CD14-positive monocyte (primary cell): ENCODE results near the gene TPPP2. TPM values are rescaled to one million over a fixed set of nuclear protein-coding genes. Genes with fewer than 3 reads are reported as not detected.

Experiments used
- DNase-seq, 3 donors: peaks; one replicate each; pipeline ENCODE4 v3.0.0-alpha.2; 2011 to 2022
- H2AFZ ChIP-seq: 2 replicates; pipeline ENCODE4 v1.6.0; 2012; ENCODE audit warnings: mild to moderate bottlenecking, low read depth, low read length, inconsistent platforms; ENCODE audit not compliant: insufficient read depth, poor library complexity, severe bottlenecking
- H3K27ac ChIP-seq, 2 donors: 1 replicate in 1 of 2; 2 replicates in 1 of 2; pipeline ENCODE4 v1.5.1; 2012 to 2013; ENCODE audit warnings: low read length in 2 of 2, control low read depth in 1 of 2, inconsistent platforms in 1 of 2, low read depth in 1 of 2, mild to moderate bottlenecking in 1 of 2
- H3K27me3 ChIP-seq, 2 donors: one replicate each; pipeline versions ENCODE4 v1.6.0 to v1.6.1; 2011 to 2013; ENCODE audit warnings: low read length in 2 of 2; ENCODE audit not compliant: control insufficient read depth in 2 of 2, insufficient read depth in 2 of 2
- H3K36me3 ChIP-seq, 2 donors: replicated peaks in 1 of 2; 1 replicate in 1 of 2; 2 replicates in 1 of 2; pipeline versions ENCODE4 v1.5.1 to v1.6.1; 2012 to 2013; ENCODE audit warnings: low read length in 2 of 2, control low read depth in 1 of 2, inconsistent platforms in 1 of 2, mild to moderate bottlenecking in 1 of 2; ENCODE audit not compliant: insufficient read depth in 2 of 2, control insufficient read depth in 1 of 2
- H3K4me1 ChIP-seq, 2 donors: 1 replicate in 1 of 2; 2 replicates in 1 of 2; pipeline versions ENCODE4 v1.5.1 to v1.6.1; 2012 to 2013; ENCODE audit warnings: low read length in 2 of 2, control low read depth in 1 of 2, inconsistent platforms in 1 of 2, mild to moderate bottlenecking in 1 of 2, moderate library complexity in 1 of 2; ENCODE audit not compliant: insufficient read depth in 2 of 2, control insufficient read depth in 1 of 2
- H3K4me2 ChIP-seq: replicated peaks from 2 replicates; pipeline ENCODE3; 2012; ENCODE audit warnings: low read length, moderate library complexity, mild to moderate bottlenecking; ENCODE audit not compliant: poor library complexity, severe bottlenecking; ENCODE audit errors: extremely low read depth
- H3K4me3 ChIP-seq, 3 experiments: fragments of 200-600 bp in 1 of 3; sonication (generic) in 1 of 3; replicated peaks in 1 of 3; 1 replicate in 2 of 3; 2 replicates in 1 of 3; pipeline ENCODE4 v1.5.1; 2011 to 2013; ENCODE audit warnings: low read length in 3 of 3, mild to moderate bottlenecking in 3 of 3, control low read depth in 2 of 3, low read depth in 2 of 3, inconsistent platforms in 1 of 3, moderate library complexity in 1 of 3
- H3K79me2 ChIP-seq: 2 replicates; pipeline ENCODE4 v1.6.0; 2012; ENCODE audit warnings: mild to moderate bottlenecking, control low read depth, inconsistent platforms, low read length, moderate library complexity; ENCODE audit not compliant: insufficient read depth
- H3K9ac ChIP-seq: 2 replicates; pipeline ENCODE4 v1.6.0; 2017; ENCODE audit warnings: low read length, mild to moderate bottlenecking; ENCODE audit not compliant: insufficient read depth, poor library complexity, severe bottlenecking
- H3K9me3 ChIP-seq, 2 donors: replicated peaks in 1 of 2; 1 replicate in 1 of 2; 2 replicates in 1 of 2; pipeline versions ENCODE4 v1.5.1 to v1.6.1; 2012 to 2013; ENCODE audit warnings: low read length in 2 of 2, control low read depth in 1 of 2; ENCODE audit not compliant: control insufficient read depth in 1 of 2, insufficient read depth in 1 of 2
- H4K20me1 ChIP-seq: 2 replicates; pipeline ENCODE4 v1.6.0; 2012; ENCODE audit warnings: mild to moderate bottlenecking, low read length, control low read depth, moderate library complexity; ENCODE audit not compliant: insufficient read depth
- H3K27ac Mint-ChIP-seq, 7 donors: one replicate each; pipeline ENCODE4 v1.8.0; 2020; ENCODE audit warnings: mild to moderate bottlenecking in 7 of 7, mixed read lengths in 7 of 7, moderate library complexity in 6 of 7, inconsistent platforms in 2 of 7
- H3K27me3 Mint-ChIP-seq, 3 donors: one replicate each; pipeline ENCODE4 v1.8.0; 2021 to 2022; ENCODE audit warnings: low read depth in 3 of 3, mild to moderate bottlenecking in 3 of 3, mixed read lengths in 3 of 3, moderate library complexity in 3 of 3, inconsistent platforms in 1 of 3
- H3K36me3 Mint-ChIP-seq, 2 donors: one replicate each; pipeline ENCODE4 v1.8.0; 2020; ENCODE audit warnings: mixed read lengths in 2 of 2, inconsistent platforms in 1 of 2, mild to moderate bottlenecking in 1 of 2
- H3K4me1 Mint-ChIP-seq: one replicate; pipeline ENCODE4 v1.8.0; 2020; ENCODE audit warnings: mild to moderate bottlenecking, mixed read lengths
- H3K4me3 Mint-ChIP-seq, 2 donors: one replicate each; pipeline ENCODE4 v1.8.0; 2020; ENCODE audit warnings: mild to moderate bottlenecking in 2 of 2, mixed read lengths in 2 of 2, moderate library complexity in 1 of 2
- H3K9me3 Mint-ChIP-seq, 7 donors: one replicate each; pipeline ENCODE4 v1.8.0; 2020 to 2022; ENCODE audit warnings: mixed read lengths in 7 of 7, mild to moderate bottlenecking in 6 of 7, moderate library complexity in 6 of 7, inconsistent platforms in 2 of 7
- WGBS: methylation state at CpG from one replicate; pipeline ENCODE4 v1.1.5; 2013; ENCODE audit warnings: missing lambda C conversion rate; ENCODE audit not compliant: insufficient coverage; 5-methylcytosine and 5-hydroxymethylcytosine counted together
- intact Hi-C, 2 donors: fragments of 100-400 bp; cut with micrococcal nuclease; formaldehyde crosslinking; loops; one replicate each; pipeline versions ENCODE4 v1.15.0 to v1.15.1; 2023
- polyA plus RNA-seq, 3 donors: library from polyadenylated mRNA; depleted of rRNA in 1 of 3; unstranded in 2 of 3; stranded (reverse) in 1 of 3; fragments of 300-500 nt in 2 of 3; fragments of >200 nt in 1 of 3; fragmentation: Illumina TruSeq in 2 of 3; gene quantifications; 1 replicate in 2 of 3; 2 replicates in 1 of 3; pipeline ENCODE4 v1.2.3, GENCODE V29; 2012 to 2021
- TF ChIP-seq, protein P1 (sequence below): fragments of 200-600 bp; IDR thresholded peaks from one replicate; pipeline ENCODE4 v1.8.0; 2022; ENCODE audit warnings: antibody characterized with exemption, mild to moderate bottlenecking

The TPPP2 gene
- polyA plus RNA-seq, 3 donors, result not detected

- H2AFZ ChIP-seq, result no peak overlapping the region
- H3K4me2 ChIP-seq, result no peak overlapping the region
- Mint-ChIP-seq H3K9me3 (peaks cover 0 to 2% (median 0%) of the 10 kb centered on the region in 7 donors), H3K27ac (peak overlapping the region in 2 of 7 donors; percentile 21 to 46), H3K4me1 (peaks cover 21% of the 10 kb centered on the region), H3K27me3 (peaks cover 4 to 9% (median 7%) of the 10 kb centered on the region in 3 donors), H3K4me3 (no peak overlapping the region), H3K36me3 (no peaks in the 10 kb centered on the region)
- H4K20me1 ChIP-seq, result no peaks in the 10 kb centered on the region
- no peaks in the 10 kb centered on the region for H3K9me3 ChIP-seq
- TF ChIP-seq, protein P1, sequence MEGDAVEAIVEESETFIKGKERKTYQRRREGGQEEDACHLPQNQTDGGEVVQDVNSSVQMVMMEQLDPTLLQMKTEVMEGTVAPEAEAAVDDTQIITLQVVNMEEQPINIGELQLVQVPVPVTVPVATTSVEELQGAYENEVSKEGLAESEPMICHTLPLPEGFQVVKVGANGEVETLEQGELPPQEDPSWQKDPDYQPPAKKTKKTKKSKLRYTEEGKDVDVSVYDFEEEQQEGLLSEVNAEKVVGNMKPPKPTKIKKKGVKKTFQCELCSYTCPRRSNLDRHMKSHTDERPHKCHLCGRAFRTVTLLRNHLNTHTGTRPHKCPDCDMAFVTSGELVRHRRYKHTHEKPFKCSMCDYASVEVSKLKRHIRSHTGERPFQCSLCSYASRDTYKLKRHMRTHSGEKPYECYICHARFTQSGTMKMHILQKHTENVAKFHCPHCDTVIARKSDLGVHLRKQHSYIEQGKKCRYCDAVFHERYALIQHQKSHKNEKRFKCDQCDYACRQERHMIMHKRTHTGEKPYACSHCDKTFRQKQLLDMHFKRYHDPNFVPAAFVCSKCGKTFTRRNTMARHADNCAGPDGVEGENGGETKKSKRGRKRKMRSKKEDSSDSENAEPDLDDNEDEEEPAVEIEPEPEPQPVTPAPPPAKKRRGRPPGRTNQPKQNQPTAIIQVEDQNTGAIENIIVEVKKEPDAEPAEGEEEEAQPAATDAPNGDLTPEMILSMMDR, result no peak
- H3K79me2 ChIP-seq, result no peaks in the 10 kb centered on the region
- H3K4me3 ChIP-seq, result no peak overlapping the region
- H3K27ac ChIP-seq, result no peak overlapping the region
- no peaks in the 10 kb centered on the region for H3K27me3 ChIP-seq
- DNase-seq, result peak in 1 of 3 donors; percentile 39
- no peaks in the 10 kb centered on the region for H3K36me3 ChIP-seq
- no peak overlapping the region for H3K9ac ChIP-seq
- H3K4me1 ChIP-seq, result peaks cover 0 to 15% of the 10 kb centered on the region in 2 donors
- WGBS, result 98% methylated on average over 4 of the region's 4 CpGs
- intact Hi-C loops, result no loop called here
These were observed 3.2 kb downstream of the TPPP2 start for GRCh38 chr14:21033133-21033698.

DNA sequence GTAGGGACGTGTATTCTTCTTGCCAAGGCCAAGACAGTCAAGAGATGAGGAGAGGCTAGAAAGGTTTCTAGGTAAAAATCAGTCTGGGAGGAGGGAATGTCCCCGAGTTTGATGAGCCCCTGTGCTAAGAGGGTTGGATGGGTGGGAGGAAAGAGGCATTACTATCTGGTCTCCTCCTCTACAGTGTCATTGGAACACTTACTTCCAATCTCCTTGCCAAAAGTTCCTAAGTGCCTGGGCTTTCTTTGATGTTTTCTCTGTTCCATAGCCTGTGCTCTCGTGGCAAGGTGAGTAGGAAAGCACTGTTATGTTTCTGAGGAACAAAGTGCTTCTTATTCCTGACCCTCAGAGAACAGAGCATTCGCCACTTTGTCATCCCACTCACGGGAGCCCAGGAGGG is 4.7 kb downstream of the TPPP2 start, which contains the start of gene RNASE13:
Gene RNASE13 (minus strand): TSS at position 101 of the 400 bp plus-strand sequence. CDS start 519 bp downstream, outside the sequence.
- H4K20me1 ChIP-seq, result no peaks in the 10 kb centered on the region
- no peak within 1 kb of the TSS for H3K27ac ChIP-seq
- no peaks in the 10 kb centered on the region for H3K36me3 ChIP-seq
- TF ChIP-seq, protein P1, result no peak
- no peaks in the 10 kb centered on the region for H3K27me3 ChIP-seq
- 98% methylated on average over 3 of the region's 5 CpGs for WGBS
- no peaks in the 10 kb centered on the region for H3K9me3 ChIP-seq
- intact Hi-C loops, result no loop called here
- H3K79me2 ChIP-seq, result no peaks in the 10 kb centered on the region
- peak within 1 kb of the TSS in 2 of 7 donors; percentile 13 to 57 for H3K27ac Mint-ChIP-seq
- DNase-seq, result no peak
- peaks cover 0 to 2% (median 0%) of the 10 kb centered on the region in 7 donors for H3K9me3 Mint-ChIP-seq
- H3K9ac ChIP-seq, result no peak within 1 kb of the TSS
- no peak within 1 kb of the TSS for H2AFZ ChIP-seq
- peaks cover 21% of the 10 kb centered on the region for H3K4me1 Mint-ChIP-seq
- peaks cover 0 to 15% of the 10 kb centered on the region in 2 donors for H3K4me1 ChIP-seq
- no peak within 1 kb of the TSS for H3K4me2 ChIP-seq
- H3K36me3 Mint-ChIP-seq, result no peaks in the 10 kb centered on the region
- peaks cover 3 to 11% (median 7%) of the 10 kb centered on the region in 3 donors for H3K27me3 Mint-ChIP-seq
- no peak within 1 kb of the TSS for H3K4me3 ChIP-seq
- H3K4me3 Mint-ChIP-seq, result no peak within 1 kb of the TSS
